HG03342 (cell line): ENCODE results near the gene IL6R.

Experiments used
- ATAC-seq: cut with Tn5 transposase; IDR thresholded peaks from one replicate; pipeline ENCODE4 v1.9.1; 2021; ENCODE audit warnings: mild to moderate bottlenecking, moderate library complexity; ENCODE audit not compliant: unreplicated experiment

Gene IL6R

GRCh38 chr1:154446789-154447188 lies 41.6 kb downstream of the IL6R start:
- ATAC-seq = no peak

- ATAC-seq = no peak
Measured at GRCh38 chr1:154448331-154448811, 43.2 kb downstream of the IL6R start.

- ATAC-seq = no peak
Measured at GRCh38 chr1:154453161-154453560, 48.0 kb downstream of the IL6R start.

GRCh38 chr1:154453574-154454352 lies 48.6 kb downstream of the IL6R start:
- ATAC-seq = no peak

GRCh38 chr1:154454386-154455120 lies 49.4 kb downstream of the IL6R start:
- ATAC-seq = no peak

GRCh38 chr1:154456631-154457030 lies 51.5 kb downstream of the IL6R start:
- ATAC-seq = no peak

- ATAC-seq = no peak
Measured at GRCh38 chr1:154459080-154459479, 53.9 kb downstream of the IL6R start.

GRCh38 chr1:154460695-154461260 lies 55.6 kb downstream of the IL6R start:
- no peak for ATAC-seq

GRCh38 chr1:154463512-154463990 lies 58.4 kb downstream of the IL6R start:
- ATAC-seq = no peak

- ATAC-seq = no peak
Measured at GRCh38 chr1:154465621-154466195, 60.6 kb downstream of the IL6R start.

GRCh38 chr1:154466206-154466605 lies 61.1 kb downstream of the IL6R start:
- ATAC-seq = no peak

GRCh38 chr1:154466921-154467417 lies 61.8 kb downstream of the IL6R start:
- ATAC-seq = no peak

- no peak for ATAC-seq
Measured at GRCh38 chr1:154467434-154468102, 62.4 kb downstream of the IL6R start.

- ATAC-seq = no peak
Measured at GRCh38 chr1:154468535-154469250, 63.5 kb downstream of the IL6R start.

GRCh38 chr1:154469844-154470560 lies 64.9 kb downstream of the IL6R start:
- ATAC-seq = no peak

- ATAC-seq = no peak
Measured at GRCh38 chr1:154471304-154471703, 66.2 kb downstream of the IL6R start.

GRCh38 chr1:154474802-154475201 lies 69.7 kb downstream of the IL6R start:
- ATAC-seq = no peak

GRCh38 chr1:154476791-154477190 lies 71.6 kb downstream of the IL6R start:
- ATAC-seq = no peak

GRCh38 chr1:154478013-154478412 lies 72.9 kb downstream of the IL6R start:
- ATAC-seq = no peak
